AG04450 (cell line): ENCODE results near the gene TGFBR2. TPM values are rescaled to one million over a fixed set of nuclear protein-coding genes. Genes with fewer than 3 reads are reported as not detected.

Experiments used
- CTCF ChIA-PET: fragments of 300-600, 350-600 bp; formaldehyde crosslinking; extraction: SDS; loops from one replicate; lab custom pipeline; 2022; ENCODE audit warnings: antibody characterized with exemption, inconsistent platforms; lab: Charles Lee
- POLR2A ChIA-PET: fragments of 350-600 bp; formaldehyde crosslinking; extraction: SDS; loops from one replicate; lab custom pipeline; 2021; ENCODE audit warnings: antibody characterized with exemption, inconsistent platforms; lab: Yijun Ruan, JAX
- DNase-seq: peaks from one replicate; pipeline ENCODE4 v3.0.0-alpha.2; 2011; ENCODE audit warnings: low read depth, low spot score
- H3K27ac ChIP-seq: one replicate; pipeline ENCODE4 v1.5.1; 2012; ENCODE audit warnings: low read depth, low read length, control low read depth
- H3K27me3 ChIP-seq: one replicate; pipeline ENCODE4 v1.6.0; 2012; ENCODE audit warnings: low read length; ENCODE audit not compliant: control insufficient read depth, insufficient read depth
- H3K4me3 ChIP-seq: 2 replicates; pipeline ENCODE4 v1.5.1; 2011; ENCODE audit warnings: mild to moderate bottlenecking, low read depth, low read length, control low read depth
- H3K9me3 ChIP-seq: 2 replicates; pipeline ENCODE4 v1.5.1; 2012; ENCODE audit warnings: low read length; ENCODE audit not compliant: control insufficient read depth, insufficient read depth
- polyA plus RNA-seq: library from polyadenylated mRNA; depleted of rRNA; stranded (reverse); fragments of >200 nt; gene quantifications from 2 replicates; pipeline ENCODE4 v1.2.3, GENCODE V29; 2011
- TF ChIP-seq, protein P1 (sequence below): IDR thresholded peaks from 2 replicates; pipeline ENCODE4 v1.5.1; 2011; ENCODE audit warnings: low read depth, low read length, control low read depth, inconsistent platforms

The TGFBR2 gene
- polyA plus RNA-seq, 1 experiment, result 158 TPM

DNA sequence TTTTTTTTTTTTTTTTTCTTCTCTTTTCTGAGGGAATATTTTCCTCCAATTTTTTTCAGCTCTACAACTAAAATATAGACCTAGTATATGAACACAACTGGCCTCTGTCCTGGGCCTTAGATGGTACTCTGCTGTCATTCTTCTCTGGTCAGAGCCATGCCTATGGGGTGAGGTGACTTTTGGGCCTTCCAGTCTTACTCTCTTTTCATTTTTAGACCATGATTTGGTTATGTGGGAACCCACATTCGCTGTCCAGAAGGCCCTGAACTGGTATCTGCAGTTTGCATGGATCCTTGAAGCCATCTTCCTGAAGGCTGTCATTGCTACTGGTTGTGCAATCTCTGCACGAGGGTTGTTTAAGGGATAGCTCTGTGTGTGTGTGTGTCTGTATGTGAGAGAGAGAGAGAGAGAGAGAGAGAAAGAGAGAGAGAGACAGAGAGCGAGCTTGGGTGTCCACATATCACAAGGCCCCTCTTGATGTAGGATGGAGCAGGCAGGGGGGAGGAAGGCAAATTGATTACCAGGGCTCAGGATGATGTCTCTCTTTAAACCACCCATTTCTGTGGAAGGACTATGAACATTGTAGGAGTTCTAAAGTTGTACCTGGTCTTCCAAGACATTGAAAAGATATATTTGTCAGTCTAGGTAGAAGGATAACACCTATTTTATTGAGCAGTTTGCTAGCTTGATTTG is 6.9 kb downstream of the TGFBR2 start:
- ChIA-PET POLR2A (no interaction called here), CTCF (interaction anchor here (0.6 to 1.1 kb wide), 2 partner anchors 45 to 135 kb away, joined by 3 read pairs; no protein-coding TSS in a partner anchor)
- Histone ChIP-seq H3K27ac (no peak overlapping the region), H3K4me3 (no peak overlapping the region), H3K9me3 (peaks cover 1% of the 10 kb centered on the region; the same call in 1 of the 2 replicates), H3K27me3 (no peaks in the 10 kb centered on the region)
- TF ChIP-seq, protein P1, sequence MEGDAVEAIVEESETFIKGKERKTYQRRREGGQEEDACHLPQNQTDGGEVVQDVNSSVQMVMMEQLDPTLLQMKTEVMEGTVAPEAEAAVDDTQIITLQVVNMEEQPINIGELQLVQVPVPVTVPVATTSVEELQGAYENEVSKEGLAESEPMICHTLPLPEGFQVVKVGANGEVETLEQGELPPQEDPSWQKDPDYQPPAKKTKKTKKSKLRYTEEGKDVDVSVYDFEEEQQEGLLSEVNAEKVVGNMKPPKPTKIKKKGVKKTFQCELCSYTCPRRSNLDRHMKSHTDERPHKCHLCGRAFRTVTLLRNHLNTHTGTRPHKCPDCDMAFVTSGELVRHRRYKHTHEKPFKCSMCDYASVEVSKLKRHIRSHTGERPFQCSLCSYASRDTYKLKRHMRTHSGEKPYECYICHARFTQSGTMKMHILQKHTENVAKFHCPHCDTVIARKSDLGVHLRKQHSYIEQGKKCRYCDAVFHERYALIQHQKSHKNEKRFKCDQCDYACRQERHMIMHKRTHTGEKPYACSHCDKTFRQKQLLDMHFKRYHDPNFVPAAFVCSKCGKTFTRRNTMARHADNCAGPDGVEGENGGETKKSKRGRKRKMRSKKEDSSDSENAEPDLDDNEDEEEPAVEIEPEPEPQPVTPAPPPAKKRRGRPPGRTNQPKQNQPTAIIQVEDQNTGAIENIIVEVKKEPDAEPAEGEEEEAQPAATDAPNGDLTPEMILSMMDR, result no peak
- no peak for DNase-seq

DNA sequence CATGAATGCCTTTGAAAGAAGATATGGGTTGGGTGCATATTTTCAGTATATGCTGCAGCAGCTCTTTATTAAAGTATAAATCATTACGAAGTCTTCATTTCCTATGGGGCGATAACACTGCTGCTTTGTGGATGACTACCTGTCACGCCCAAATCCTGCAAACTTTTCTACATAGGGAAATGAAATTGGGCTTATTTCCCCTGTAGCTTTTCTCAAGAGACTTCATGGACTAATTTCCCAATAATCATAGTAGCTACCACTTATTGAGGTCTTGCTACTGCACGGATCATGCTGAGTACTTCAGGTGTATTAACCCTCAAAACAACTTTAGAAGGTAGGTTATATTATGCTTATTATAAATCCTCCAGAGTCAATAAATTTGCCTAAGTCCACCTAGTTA is 8.0 kb downstream of the TGFBR2 start:
- TF ChIP-seq, protein P1, result no peak
- POLR2A ChIA-PET, result no interaction called here

DNA sequence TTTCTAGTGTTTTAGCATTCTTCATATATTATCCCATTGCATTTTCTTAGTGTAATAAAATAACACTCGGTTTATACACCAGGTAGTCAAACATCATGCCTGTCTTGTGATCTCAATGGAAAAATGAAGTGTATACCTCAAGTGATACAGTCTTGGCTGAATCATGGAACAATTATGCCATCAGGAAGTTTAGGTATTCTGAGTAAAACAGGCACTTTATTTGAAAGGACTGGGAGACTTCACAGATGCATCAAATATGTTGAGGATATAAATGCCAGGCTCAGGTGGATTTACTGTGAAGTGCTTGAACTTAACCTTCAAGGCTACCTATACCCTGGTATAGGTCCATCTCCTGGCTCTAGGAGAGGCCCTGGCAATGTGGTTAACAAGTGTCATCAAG is 8.5 kb downstream of the TGFBR2 start:
- ChIA-PET CTCF (interaction anchor here (0.8 to 2.2 kb wide), 3 partner anchors 78 to 602 kb away, joined by 3 to 8 read pairs (median 4); no protein-coding TSS in a partner anchor), POLR2A (interaction anchor here (1.5 kb wide), 1 partner anchor 8 kb away, joined by 12 read pairs; the partner anchor contains the start of gene TGFBR2)
- TF ChIP-seq, protein P1, result no peak
- Histone ChIP-seq H3K27me3 (no peaks in the 10 kb centered on the region), H3K9me3 (no peaks in the 10 kb centered on the region), H3K4me3 (no peak overlapping the region), H3K27ac (no peak overlapping the region)
- DNase-seq, result no peak

More for the DNA sequence above, 8.0 kb downstream of the TGFBR2 start:
- Histone ChIP-seq H3K27ac (no peak overlapping the region), H3K27me3 (no peaks in the 10 kb centered on the region), H3K4me3 (no peak overlapping the region), H3K9me3 (no peaks in the 10 kb centered on the region)
- CTCF ChIA-PET, result interaction anchor here (0.7 kb wide), 1 partner anchor 211 kb away, joined by 4 read pairs; no protein-coding TSS in a partner anchor
- no peak for DNase-seq

DNA sequence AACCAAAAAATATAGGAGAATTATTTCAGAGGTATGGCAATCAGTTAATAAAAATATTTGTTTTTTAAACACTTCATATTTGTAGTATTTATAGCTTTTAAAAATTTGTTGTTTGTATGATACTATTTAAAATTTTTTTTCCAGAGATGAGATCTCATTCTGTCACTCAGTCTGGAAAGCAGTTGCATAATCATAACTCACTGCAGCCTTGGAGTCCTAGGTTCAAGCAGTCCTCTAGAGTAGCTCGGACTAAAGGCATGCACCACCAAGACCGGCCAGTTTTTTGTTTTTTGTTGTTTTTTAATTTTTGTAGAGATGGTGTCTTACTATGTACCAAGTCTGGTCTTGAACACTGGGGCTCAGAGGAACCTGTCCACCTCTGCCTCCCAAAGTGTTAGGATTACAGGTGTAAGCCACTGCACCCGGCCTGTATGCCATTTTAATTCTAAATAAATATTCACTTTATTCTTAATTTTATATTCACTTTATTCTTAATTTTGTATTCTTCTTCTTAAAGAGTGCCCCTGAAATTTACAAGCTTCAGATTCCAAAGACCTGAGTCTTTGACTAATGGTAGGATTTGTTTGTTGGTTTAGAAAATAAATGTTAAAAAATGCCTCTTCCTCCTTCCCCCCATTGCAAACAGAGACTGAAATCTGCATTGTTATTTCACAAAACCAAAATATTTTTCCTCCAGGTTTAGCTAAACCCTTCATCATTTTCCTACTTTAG is 9.4 kb downstream of the TGFBR2 start:
- H3K27me3 ChIP-seq, result no peaks in the 10 kb centered on the region
- TF ChIP-seq, protein P1, result no peak
- H3K9me3 ChIP-seq, result no peaks in the 10 kb centered on the region
- CTCF ChIA-PET, result interaction anchor here (0.5 to 2.2 kb wide), 6 partner anchors 9 to 603 kb away, joined by 3 to 8 read pairs (median 4); partner anchors contain the start of gene TGFBR2
- no peak for DNase-seq
- POLR2A ChIA-PET, result interaction anchor here (0.7 to 1.5 kb wide), 2 partner anchors 9 to 43 kb away, joined by 3 to 12 read pairs; partner anchors contain the start of gene TGFBR2
- H3K27ac ChIP-seq, result no peak overlapping the region
- H3K4me3 ChIP-seq, result no peak overlapping the region
